GM19455 (cell line): ENCODE results near the gene ZNF280D.

ENCODE experiments used
- ATAC-seq: cut with Tn5 transposase; IDR thresholded peaks from one replicate; pipeline ENCODE4 v1.9.1; 2021; ENCODE audit not compliant: unreplicated experiment

The ZNF280D gene

GRCh38 chr15:56640127-56640526, 93.2 kb downstream of the ZNF280D start:
- no peak for ATAC-seq

- no peak for ATAC-seq
These were observed 93.7 kb downstream of the ZNF280D start for GRCh38 chr15:56639631-56640030.

GRCh38 chr15:56631765-56632164, 101.5 kb downstream of the ZNF280D start:
- ATAC-seq = no peak

- ATAC-seq = no peak
These were observed 104.3 kb downstream of the ZNF280D start for GRCh38 chr15:56628893-56629532.

- ATAC-seq = no peak
These were observed 113.4 kb downstream of the ZNF280D start for GRCh38 chr15:56619887-56620286.

GRCh38 chr15:56617628-56618027, 115.7 kb downstream of the ZNF280D start:
- no peak for ATAC-seq

- ATAC-seq = no peak
These were observed 116.8 kb downstream of the ZNF280D start for GRCh38 chr15:56616551-56616950.

- ATAC-seq = no peak
These were observed 119.5 kb downstream of the ZNF280D start for GRCh38 chr15:56613811-56614210.

- peak; percentile 44 for ATAC-seq
These were observed 124.3 kb downstream of the ZNF280D start for GRCh38 chr15:56608993-56609392.

- ATAC-seq = peak; percentile 97
These were observed 125.0 kb downstream of the ZNF280D start for GRCh38 chr15:56608140-56608778.

- ATAC-seq = no peak
These were observed 131.1 kb downstream of the ZNF280D start for GRCh38 chr15:56602253-56602652.

- no peak for ATAC-seq
These were observed 132.9 kb downstream of the ZNF280D start for GRCh38 chr15:56600380-56600779.

- ATAC-seq = no peak
These were observed 134.3 kb downstream of the ZNF280D start for GRCh38 chr15:56598991-56599390.

GRCh38 chr15:56587686-56588085, 145.6 kb downstream of the ZNF280D start:
- ATAC-seq = no peak

GRCh38 chr15:56586206-56586605, 147.1 kb downstream of the ZNF280D start:
- ATAC-seq = no peak

GRCh38 chr15:56582785-56583184, 150.5 kb downstream of the ZNF280D start:
- ATAC-seq = no peak
